Stimulated activated CD4-positive, alpha-beta T cell treated with anti-CD3 and anti-CD28 coated beads, TNF-alpha, amount 100 ng/mL, for 1 hour (primary cell): ENCODE measurements around the gene PCNX2.
"Not testable (repeated sequence)": the region's sequence is repeated elsewhere in the genome, so short reads cannot be mapped to it uniquely, and the experiment has no call there.

ENCODE experiments used
- DNase-seq, 3 donors: peaks; one replicate each; pipeline ENCODE4 v3.0.0-alpha.2; 2020; ENCODE audit warnings: low read depth in 3 of 3, low spot score in 1 of 3

PCNX2 gene

DNA sequence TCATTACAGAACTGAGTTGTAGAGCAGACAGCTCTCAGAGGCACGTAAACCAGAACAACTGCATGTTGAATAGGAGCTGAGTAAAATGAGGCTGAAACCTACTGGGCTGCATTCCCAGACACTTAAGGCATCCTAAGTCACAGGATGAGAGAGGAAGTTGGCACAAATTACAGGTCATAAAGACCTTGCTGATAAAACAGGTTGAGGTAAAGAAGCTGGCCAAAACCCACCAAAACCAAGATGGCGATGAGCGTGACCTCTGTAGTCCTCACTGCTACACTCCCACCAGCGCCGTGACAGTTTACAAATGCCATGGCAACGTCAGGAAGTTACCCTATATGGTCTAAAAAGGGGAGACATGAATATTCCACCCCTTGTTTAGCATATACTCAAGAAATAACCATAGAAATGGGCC, 187.8 kb downstream of the PCNX2 start:
- not testable (repeated sequence) for DNase-seq

DNA sequence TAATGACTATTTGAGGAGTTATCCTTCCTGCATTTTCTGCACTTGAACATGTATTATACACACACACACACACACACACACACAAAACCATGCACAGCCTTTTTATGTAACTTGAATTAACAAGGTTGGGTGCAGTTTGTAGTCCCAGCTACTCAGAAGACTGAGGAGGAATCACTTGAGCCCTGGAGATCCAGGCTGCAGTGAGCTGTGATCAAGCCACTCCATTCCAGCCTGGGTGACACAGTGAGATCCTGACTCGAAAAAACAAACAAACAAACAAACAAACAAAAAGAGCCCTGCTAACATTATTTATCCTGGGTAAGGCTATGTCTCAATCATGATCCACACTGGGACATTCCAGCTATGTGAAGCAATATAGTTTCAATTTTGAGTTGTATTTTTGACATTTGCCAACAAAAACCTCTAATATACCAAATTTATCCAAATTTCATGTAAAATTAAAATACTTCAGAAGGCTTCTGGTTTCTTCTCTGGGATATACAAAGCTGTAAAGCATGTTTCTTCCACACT, 188.3 kb downstream of the PCNX2 start:
- DNase-seq: no peak

GRCh38 chr1:233105225-233105624, 190.3 kb downstream of the PCNX2 start:
- no peak for DNase-seq

- DNase-seq: no peak
Measured at GRCh38 chr1:233102341-233102740, 193.2 kb downstream of the PCNX2 start.

- DNase-seq: no peak
Measured at GRCh38 chr1:233097959-233098580, 197.5 kb downstream of the PCNX2 start.

GRCh38 chr1:233097546-233097945, 198.0 kb downstream of the PCNX2 start:
- no peak for DNase-seq

- DNase-seq: no peak
Measured at GRCh38 chr1:233094691-233095090, 200.8 kb downstream of the PCNX2 start.

DNA sequence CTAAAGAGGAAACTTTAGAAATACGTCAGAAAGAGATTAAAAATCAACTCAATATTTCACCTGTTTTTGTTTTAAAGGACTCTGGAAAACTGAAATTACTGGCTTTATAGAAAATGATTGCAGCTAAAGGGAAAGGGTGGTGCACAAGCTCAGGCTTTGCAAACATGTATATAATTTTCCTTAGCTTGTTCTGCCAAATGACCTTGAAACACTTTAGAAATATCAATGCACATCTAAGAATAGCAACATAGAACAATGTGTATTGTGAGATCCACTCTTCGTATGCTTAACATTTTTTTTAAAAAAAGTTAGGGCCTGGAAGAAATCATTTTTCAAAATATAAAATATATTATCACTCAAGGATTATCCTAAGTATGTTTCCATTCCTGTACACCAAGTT, 201.3 kb downstream of the PCNX2 start:
- DNase-seq: no peak

- no peak for DNase-seq
Measured at GRCh38 chr1:233090746-233091494, 204.6 kb downstream of the PCNX2 start.

DNA sequence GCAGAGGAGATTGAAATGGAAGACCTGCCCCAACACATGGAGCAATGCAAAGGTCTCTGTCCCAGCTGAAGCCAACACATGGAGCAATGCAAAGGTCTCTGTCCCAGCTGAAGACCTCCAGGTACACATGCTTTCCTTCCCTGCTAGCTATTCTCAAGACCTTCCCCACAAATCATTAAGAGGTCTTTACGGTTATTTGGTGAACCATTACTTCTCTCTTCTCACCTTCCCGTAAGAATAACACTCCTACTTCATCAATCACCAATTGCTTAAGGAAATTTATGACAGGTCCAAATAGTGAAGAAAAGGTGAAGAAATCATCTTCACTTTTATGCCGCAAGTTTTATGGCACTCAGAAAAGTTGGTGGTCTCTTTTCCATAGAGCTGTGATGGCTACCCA, 206.3 kb downstream of the PCNX2 start:
- DNase-seq: no peak

DNA sequence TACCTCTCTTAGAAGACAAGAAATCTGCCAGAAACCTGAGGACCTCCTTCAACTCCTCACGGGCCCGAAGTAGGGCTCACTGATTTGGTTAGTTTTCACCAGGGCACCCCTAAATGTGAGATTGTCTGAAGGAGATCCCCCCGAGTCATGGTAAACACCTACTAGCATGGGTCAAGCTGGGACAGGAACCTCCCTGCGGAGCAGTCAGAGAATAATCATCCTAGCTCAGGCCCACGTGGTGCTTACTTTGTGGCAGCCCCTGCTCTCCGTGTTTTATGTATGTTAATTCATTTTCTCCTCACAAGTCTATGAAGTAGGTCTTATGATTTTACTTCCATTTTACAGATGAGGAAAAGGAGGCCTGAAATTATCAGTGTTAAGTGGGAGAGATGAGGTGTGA, 206.9 kb downstream of the PCNX2 start:
- DNase-seq: no peak

- no peak for DNase-seq
Measured at GRCh38 chr1:233086961-233087881, 208.3 kb downstream of the PCNX2 start.

DNA sequence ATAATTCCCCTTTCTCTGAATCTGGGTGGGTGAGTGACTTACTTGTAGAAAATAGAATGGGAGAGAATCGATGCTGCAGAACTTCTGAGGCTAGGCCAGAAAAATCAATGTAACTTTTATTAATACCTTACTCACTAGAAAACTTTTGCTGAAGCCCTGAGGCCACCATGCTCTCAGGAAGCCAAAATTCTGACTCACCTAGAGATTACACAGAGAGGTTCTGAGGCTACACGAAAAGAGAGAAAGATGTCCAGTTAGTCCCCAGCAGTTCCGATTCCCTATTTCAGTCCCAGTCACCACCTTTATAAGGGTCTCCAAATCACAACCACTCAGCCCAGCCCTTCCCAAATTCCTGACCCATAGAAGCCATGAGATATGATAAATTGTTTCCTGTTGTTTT, 210.0 kb downstream of the PCNX2 start:
- DNase-seq: no peak

DNA sequence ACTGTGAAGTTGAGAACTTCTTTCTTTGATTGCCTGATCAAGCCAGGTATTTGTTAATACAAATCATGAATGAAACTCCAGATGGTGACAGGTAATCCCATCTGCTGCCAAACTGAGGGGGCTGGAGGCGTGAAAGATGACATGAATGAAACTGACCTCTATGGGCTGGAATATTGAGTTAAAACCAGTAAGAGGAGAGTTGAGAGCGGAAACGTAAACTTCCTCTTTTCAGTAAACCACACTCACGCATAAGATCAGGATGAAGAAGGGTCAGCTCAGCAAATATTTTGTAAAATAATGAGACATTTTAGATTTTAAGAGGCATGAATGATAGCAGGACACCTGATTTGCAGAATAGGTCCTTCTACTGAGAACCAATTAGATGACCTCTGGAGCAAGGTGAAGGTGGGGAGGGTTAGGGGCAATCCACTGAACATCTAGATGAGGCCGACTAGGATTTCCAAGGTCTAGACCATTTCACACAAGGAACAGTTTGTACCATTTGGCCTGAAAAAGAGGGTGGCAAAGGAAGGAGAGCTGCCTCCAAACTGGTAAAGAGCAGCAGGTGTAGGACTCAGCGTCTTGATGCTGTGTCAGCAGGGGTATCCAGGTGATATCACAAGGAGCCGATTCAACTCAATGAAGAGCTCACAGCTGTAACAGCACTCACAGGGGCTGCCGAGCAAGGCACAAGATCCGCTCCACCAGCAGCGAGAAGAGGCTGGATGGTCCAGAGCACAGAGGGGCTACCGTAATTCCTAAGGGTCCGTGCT, 212.6 kb downstream of the PCNX2 start:
- no peak for DNase-seq

DNA sequence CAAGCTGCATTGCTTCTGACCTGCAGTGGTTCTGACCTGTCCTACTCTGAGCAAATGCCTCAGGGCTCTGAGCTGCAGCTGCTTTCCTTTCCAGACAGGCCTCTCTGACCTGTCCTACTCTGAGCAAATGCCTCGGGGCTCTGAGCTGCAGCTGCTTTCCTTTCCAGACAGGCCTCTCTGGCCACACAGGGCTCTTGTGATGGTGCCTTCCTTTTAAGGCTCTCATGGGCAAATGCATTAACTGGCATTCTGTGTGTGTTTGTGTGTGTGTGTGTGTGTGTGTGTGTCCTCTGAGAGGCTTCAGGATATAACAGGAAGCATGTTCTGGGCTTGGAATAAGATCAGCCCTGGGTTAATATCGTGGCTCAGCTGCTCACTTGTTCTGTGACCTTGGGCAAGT, 213.8 kb downstream of the PCNX2 start:
- DNase-seq: no peak

DNA sequence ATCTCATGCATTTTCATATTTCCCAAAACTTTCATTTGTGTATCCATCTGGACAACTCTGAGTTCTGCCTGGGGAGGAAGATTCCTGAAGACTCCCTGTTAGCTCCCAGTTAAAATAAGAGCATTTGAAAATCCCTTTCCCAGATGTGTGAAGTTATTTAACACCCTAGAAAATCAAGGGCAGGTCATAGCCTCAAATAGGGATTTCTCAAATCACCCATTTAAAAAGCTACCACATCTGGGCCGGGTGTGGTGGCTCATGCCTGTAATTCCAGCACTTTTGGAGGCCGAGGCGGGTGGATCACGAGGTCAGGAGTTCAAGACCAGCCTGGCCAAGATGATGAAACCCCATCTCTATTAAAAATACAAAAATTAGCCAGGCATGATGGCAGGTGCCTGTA, 214.7 kb downstream of the PCNX2 start:
- DNase-seq: not testable (repeated sequence)

DNA sequence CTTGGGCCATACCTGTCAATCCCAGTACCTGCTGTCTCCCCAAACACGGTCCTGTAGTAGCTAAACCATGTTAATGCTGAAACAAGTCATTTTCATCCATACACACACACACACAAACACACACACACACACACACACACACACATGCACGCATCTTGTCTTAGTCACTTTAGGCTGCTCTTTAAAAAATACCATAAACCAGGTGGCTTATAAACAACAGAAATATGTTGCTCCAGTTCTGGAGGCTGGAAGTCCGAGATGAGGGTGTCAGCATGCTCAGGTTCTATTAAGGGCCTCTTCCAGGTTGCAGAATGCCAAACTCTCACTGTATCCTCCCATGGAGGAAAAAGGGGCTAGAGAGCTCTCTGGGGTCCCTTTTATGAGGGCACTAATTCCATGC, 215.2 kb downstream of the PCNX2 start:
- DNase-seq: no peak

DNA sequence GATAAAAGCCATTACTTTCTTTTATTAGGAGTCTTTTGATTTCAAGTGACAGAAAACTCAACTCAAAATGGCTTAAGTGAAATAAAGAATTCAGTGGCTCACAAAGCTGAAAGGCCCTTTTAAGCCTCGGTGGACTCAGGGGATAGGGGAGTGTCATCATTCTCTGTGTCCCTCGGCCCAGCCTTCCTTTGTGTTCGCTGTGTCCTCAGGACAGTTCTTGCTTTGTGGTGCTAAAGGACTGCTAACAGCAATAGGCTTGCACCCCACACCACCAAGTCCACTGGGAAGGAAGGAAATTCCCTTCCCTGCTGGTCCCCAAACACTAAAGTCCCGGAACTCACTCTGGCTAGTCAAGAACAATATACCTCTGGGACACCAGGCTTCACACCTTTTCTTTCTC, 216.0 kb downstream of the PCNX2 start:
- DNase-seq: no peak

- DNase-seq: no peak
Measured at GRCh38 chr1:233078396-233078795, 217.1 kb downstream of the PCNX2 start.

- DNase-seq: no peak
Measured at GRCh38 chr1:233075915-233076295, 219.6 kb downstream of the PCNX2 start.

- no peak for DNase-seq
Measured at GRCh38 chr1:233066087-233066486, 229.4 kb downstream of the PCNX2 start.
